ENCODE data around the gene CD209.

DNA sequence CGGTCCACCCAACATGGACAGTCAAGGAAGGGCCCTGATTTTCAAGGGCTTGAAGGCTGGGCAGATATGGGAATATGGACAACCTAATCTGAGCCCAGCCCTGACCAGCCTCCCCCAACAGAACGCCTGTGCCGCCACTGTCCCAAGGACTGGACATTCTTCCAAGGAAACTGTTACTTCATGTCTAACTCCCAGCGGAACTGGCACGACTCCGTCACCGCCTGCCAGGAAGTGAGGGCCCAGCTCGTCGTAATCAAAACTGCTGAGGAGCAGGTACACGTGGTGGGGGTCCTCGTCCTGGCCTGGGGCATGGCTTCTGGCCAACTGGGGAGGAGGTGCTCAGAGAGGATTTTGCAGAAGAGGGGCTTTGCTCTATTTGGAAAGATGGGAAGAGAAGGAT lies 19.2 kb upstream of the CD209 start:
- TF ChIP-seq EZH2 (IDR thresholded peaks at IDR 0.05; ENCODE audit: borderline replicate concordance, insufficient read depth, low read length, poor library complexity, severe bottlenecking) (no peak), EP300 (conservative IDR thresholded peaks at IDR 0.05; ENCODE audit: poor library complexity, severe bottlenecking) (no peak), POLR2AphosphoS5 (IDR thresholded peaks at IDR 0.05) (no peak), RAD21 (conservative IDR thresholded peaks at IDR 0.05) (no peak), SMC3 (conservative IDR thresholded peaks at IDR 0.05; ENCODE audit: poor library complexity) (no peak), MXI1 (conservative IDR thresholded peaks at IDR 0.05; ENCODE audit: poor library complexity, severe bottlenecking) (no peak)
- TF ChIP-seq, protein P1, sequence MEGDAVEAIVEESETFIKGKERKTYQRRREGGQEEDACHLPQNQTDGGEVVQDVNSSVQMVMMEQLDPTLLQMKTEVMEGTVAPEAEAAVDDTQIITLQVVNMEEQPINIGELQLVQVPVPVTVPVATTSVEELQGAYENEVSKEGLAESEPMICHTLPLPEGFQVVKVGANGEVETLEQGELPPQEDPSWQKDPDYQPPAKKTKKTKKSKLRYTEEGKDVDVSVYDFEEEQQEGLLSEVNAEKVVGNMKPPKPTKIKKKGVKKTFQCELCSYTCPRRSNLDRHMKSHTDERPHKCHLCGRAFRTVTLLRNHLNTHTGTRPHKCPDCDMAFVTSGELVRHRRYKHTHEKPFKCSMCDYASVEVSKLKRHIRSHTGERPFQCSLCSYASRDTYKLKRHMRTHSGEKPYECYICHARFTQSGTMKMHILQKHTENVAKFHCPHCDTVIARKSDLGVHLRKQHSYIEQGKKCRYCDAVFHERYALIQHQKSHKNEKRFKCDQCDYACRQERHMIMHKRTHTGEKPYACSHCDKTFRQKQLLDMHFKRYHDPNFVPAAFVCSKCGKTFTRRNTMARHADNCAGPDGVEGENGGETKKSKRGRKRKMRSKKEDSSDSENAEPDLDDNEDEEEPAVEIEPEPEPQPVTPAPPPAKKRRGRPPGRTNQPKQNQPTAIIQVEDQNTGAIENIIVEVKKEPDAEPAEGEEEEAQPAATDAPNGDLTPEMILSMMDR (IDR thresholded peaks at IDR 0.05; ENCODE audit: poor library complexity, severe bottlenecking), result no peak
